Measurements from ENCODE around the gene CSN2. TPM values are rescaled to one million over a fixed set of nuclear protein-coding genes. Genes with fewer than 3 reads are reported as not detected.

CSN2 gene
- total and polyA plus RNA-seq, 2 donors (not counting 1 experiment from before 2014, with no cell fraction given), result not detected

DNA sequence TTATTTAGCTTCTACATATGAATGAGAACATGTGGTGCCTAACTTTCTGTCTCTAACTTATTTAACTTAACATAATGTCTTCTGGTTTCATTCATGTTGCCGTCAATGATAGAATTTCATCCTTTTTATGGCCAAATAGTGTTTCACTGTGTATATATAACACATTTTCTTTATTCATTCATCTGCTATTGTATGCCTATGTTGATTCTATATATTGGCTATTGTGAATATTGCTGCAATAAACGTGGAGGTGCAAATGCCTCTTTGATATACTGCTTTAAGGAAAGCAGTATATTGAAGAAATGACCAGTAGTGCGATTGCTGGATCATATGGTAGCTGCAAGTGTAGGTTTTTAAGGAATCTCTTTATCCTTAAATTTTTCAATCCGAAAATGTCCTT is 44.7 kb downstream of the CSN2 start:
- Histone ChIP-seq H3K9me3 (ENCODE audit: control extremely low read depth in 1 of 3, control insufficient read depth in 2 of 3, insufficient read depth in 1 of 3, low read length in 2 of 3) (no peaks in the 10 kb centered on the region), H2AFZ (ENCODE audit: insufficient read depth, low read depth, low read length, poor library complexity, severe bottlenecking) (no peak overlapping the region), H4K20me1 (ENCODE audit: control insufficient read depth, insufficient read depth, low read length, poor library complexity, severe bottlenecking) (no peaks in the 10 kb centered on the region), H3K9ac (ENCODE audit: low read length) (no peak overlapping the region), H3K4me3 (ENCODE audit: control extremely low read depth in 1 of 5, extremely low read depth in 1 of 5, insufficient read depth in 1 of 5, low read depth in 2 of 5, low read length in 4 of 5) (no peak overlapping the region), H3K27ac (ENCODE audit: low read length in 2 of 2) (no peak overlapping the region), H3K4me2 (replicated peaks; ENCODE audit: low read depth, low read length, poor library complexity, severe bottlenecking) (no peak overlapping the region), H3K36me3 (replicated peaks in 1 of 2; ENCODE audit: control extremely low read depth in 1 of 2, control insufficient read depth in 1 of 2, extremely low read depth in 1 of 2, insufficient read depth in 2 of 2, low read length in 1 of 2) (no peaks in the 10 kb centered on the region), H3K79me2 (ENCODE audit: control insufficient read depth, insufficient read depth, low read length) (no peaks in the 10 kb centered on the region), H3K4me1 (ENCODE audit: control insufficient read depth in 2 of 2, insufficient read depth in 2 of 2, low read length in 2 of 2) (no peaks in the 10 kb centered on the region), H3K27me3 (replicated peaks in 1 of 4; ENCODE audit: control extremely low read depth in 1 of 4, control insufficient read depth in 3 of 4, insufficient read depth in 4 of 4, low read length in 3 of 4) (no peaks in the 10 kb centered on the region)
- Mint-ChIP-seq H3K9me3 (ENCODE audit: insufficient read depth) (no peaks in the 10 kb centered on the region), H3K27ac (no peak overlapping the region), H3K27me3 (no peaks in the 10 kb centered on the region), H3K4me3 (no peak overlapping the region), H3K4me1 (no peaks in the 10 kb centered on the region)
- WGBS (ENCODE audit: insufficient coverage), result 80% methylated on average over 1 of the region's 4 CpGs
- POLR2A ChIA-PET, result no interaction called here
- intact Hi-C loops (cut with micrococcal nuclease), result no loop called here
- DNase-seq, result no peak
- CTCF ChIA-PET, result no interaction called here
- no peak for ATAC-seq (ENCODE audit: low read depth)
- TF ChIP-seq EZH2 (IDR thresholded peaks at IDR 0.05; ENCODE audit: borderline replicate concordance, insufficient read depth, low read depth, low read length, poor library complexity, severe bottlenecking), result no peak
- TF ChIP-seq, protein P1, sequence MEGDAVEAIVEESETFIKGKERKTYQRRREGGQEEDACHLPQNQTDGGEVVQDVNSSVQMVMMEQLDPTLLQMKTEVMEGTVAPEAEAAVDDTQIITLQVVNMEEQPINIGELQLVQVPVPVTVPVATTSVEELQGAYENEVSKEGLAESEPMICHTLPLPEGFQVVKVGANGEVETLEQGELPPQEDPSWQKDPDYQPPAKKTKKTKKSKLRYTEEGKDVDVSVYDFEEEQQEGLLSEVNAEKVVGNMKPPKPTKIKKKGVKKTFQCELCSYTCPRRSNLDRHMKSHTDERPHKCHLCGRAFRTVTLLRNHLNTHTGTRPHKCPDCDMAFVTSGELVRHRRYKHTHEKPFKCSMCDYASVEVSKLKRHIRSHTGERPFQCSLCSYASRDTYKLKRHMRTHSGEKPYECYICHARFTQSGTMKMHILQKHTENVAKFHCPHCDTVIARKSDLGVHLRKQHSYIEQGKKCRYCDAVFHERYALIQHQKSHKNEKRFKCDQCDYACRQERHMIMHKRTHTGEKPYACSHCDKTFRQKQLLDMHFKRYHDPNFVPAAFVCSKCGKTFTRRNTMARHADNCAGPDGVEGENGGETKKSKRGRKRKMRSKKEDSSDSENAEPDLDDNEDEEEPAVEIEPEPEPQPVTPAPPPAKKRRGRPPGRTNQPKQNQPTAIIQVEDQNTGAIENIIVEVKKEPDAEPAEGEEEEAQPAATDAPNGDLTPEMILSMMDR (IDR thresholded peaks at IDR 0.05), result no peak

GRCh38 chr4:69910016-69910782 is 55.3 kb downstream of the CSN2 start:
- Histone ChIP-seq H3K36me3 (replicated peaks in 1 of 2; ENCODE audit: control extremely low read depth in 1 of 2, control insufficient read depth in 1 of 2, extremely low read depth in 1 of 2, insufficient read depth in 2 of 2, low read length in 1 of 2) (no peaks in the 10 kb centered on the region), H3K4me1 (ENCODE audit: control insufficient read depth in 2 of 2, insufficient read depth in 2 of 2, low read length in 2 of 2) (no peaks in the 10 kb centered on the region), H3K9me3 (ENCODE audit: control extremely low read depth in 1 of 3, control insufficient read depth in 2 of 3, insufficient read depth in 1 of 3, low read length in 2 of 3) (no peaks in the 10 kb centered on the region), H3K9ac (ENCODE audit: low read length) (no peak overlapping the region), H2AFZ (ENCODE audit: insufficient read depth, low read depth, low read length, poor library complexity, severe bottlenecking) (no peak overlapping the region), H3K79me2 (ENCODE audit: control insufficient read depth, insufficient read depth, low read length) (no peaks in the 10 kb centered on the region), H3K27me3 (replicated peaks in 1 of 4; ENCODE audit: control extremely low read depth in 1 of 4, control insufficient read depth in 3 of 4, insufficient read depth in 4 of 4, low read length in 3 of 4) (no peaks in the 10 kb centered on the region), H3K27ac (ENCODE audit: low read length in 2 of 2) (no peak overlapping the region), H3K4me2 (replicated peaks; ENCODE audit: low read depth, low read length, poor library complexity, severe bottlenecking) (no peak overlapping the region), H3K4me3 (ENCODE audit: control extremely low read depth in 1 of 5, extremely low read depth in 1 of 5, insufficient read depth in 1 of 5, low read depth in 2 of 5, low read length in 4 of 5) (no peak overlapping the region), H4K20me1 (ENCODE audit: control insufficient read depth, insufficient read depth, low read length, poor library complexity, severe bottlenecking) (no peaks in the 10 kb centered on the region)
- TF ChIP-seq, protein P1 (IDR thresholded peaks at IDR 0.05), result no peak
- TF ChIP-seq EZH2 (IDR thresholded peaks at IDR 0.05; ENCODE audit: borderline replicate concordance, insufficient read depth, low read depth, low read length, poor library complexity, severe bottlenecking), result no peak
- CTCF ChIA-PET, result no interaction called here
- ATAC-seq (ENCODE audit: low read depth), result no peak
- H3K27ac Mint-ChIP-seq, result no peak overlapping the region
- POLR2A ChIA-PET, result no interaction called here
- H3K4me1 Mint-ChIP-seq, result peaks cover 4% of the 10 kb centered on the region
- intact Hi-C loops (cut with micrococcal nuclease), result no loop called here
- H3K27me3 Mint-ChIP-seq, result no peaks in the 10 kb centered on the region
- no CpG with 5 or more reads among the region's 2 CpGs for WGBS (ENCODE audit: insufficient coverage)
- H3K9me3 Mint-ChIP-seq (ENCODE audit: insufficient read depth), result no peaks in the 10 kb centered on the region
- no peak for DNase-seq
- H3K4me3 Mint-ChIP-seq, result no peak overlapping the region

Data from B cell (primary cell).